ENCODE data around the gene SRXN1.

SRXN1 gene

DNA sequence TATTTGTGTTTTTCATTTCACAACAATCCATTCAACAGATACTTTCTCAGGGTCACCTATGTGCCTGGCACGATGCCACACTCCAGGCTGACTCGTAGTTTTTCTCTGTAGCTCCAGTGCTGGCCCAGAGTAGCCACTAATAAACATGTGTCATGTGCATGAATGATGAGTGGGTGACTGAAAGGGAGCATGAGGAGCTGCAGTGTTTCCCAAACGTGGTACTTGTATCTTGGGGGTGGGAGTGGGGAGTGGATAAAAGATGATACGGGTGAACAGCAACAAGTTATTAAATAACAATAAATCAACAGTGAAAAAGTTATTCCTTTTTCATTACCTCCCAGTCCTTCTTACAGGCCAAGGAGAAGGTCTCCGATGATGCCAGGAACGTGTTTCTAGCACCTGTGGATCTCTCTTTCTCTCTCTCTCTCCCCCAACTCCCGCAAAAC is 17.1 kb downstream of the SRXN1 start:
- DNase-seq (ENCODE audit: low read depth): no peak

GRCh38 chr20:635028-635892 is 17.7 kb downstream of the SRXN1 start:
- no peak for DNase-seq (ENCODE audit: low read depth)

- no peak for DNase-seq (ENCODE audit: low read depth)
Measured at GRCh38 chr20:634148-634925, 18.7 kb downstream of the SRXN1 start.

DNA sequence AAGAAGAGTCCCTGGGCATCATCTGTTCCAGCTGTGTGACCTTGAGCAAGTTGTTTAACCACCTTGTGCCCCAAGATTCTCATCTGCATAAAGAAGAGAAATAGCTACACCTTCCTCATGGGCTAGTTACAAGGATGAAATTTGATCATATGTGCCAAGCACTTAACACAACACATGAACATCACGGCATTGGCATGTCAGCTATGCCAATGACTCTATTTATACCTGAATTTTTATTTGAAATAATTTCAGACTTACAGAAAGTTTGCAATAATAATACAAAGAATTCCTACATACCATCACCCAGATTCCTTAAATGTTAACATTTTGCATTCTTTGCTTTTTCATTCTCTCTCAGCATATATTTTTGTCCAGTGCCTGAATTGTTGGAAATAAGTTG is 21.9 kb downstream of the SRXN1 start:
- no peak for DNase-seq (ENCODE audit: low read depth)

GRCh38 chr20:626579-626978 is 26.4 kb downstream of the SRXN1 start:
- DNase-seq (ENCODE audit: low read depth): no peak

DNA sequence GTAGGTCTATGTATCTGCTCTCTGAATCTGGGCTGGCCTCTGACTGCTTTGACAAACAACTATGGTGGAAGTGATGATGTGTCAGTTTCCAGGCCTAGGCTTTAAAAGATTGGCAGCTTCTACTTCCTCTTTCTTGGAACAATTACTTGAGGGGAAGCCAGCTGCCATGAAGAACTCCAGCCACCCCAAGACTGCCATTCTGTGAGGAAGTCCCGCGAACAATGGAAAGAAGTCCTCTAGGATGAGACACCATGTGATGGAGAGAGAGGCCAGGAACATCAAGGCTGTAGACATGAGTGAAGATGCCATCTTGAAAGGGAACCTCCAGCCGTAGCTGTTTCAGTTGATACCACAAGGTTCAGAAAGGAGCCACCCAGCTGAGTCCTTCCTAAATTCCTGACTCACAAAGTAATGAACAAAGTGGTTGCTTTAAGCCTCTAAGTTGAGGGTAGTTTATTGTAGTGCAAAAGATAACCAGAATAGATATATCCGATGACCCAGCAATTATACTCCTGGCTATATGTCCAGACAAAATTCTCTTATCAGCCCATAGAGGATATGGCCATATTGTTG is 27.6 kb downstream of the SRXN1 start:
- DNase-seq (ENCODE audit: low read depth): no peak

DNA sequence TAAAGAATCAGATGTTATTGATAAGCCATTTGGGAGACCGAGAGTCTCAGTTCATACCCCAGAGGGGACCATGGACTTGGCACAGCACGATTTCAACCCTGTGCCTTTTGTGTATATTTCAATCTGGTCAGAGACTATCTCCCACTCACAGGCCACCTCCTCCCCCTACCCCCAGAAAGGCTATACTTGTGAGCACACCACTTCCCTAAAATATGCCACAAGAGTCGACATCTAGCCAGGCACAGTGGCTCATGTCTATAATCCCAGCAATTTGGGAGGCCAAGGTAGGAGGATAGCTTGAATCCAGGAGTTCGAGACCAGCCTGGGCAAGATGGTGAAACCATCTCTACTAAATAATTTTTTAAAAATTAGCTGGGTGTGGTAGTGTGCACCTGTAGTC is 29.3 kb downstream of the SRXN1 start:
- no peak for DNase-seq (ENCODE audit: low read depth)

GRCh38 chr20:623021-623420 is 30.0 kb downstream of the SRXN1 start:
- DNase-seq (ENCODE audit: low read depth): no peak

DNA sequence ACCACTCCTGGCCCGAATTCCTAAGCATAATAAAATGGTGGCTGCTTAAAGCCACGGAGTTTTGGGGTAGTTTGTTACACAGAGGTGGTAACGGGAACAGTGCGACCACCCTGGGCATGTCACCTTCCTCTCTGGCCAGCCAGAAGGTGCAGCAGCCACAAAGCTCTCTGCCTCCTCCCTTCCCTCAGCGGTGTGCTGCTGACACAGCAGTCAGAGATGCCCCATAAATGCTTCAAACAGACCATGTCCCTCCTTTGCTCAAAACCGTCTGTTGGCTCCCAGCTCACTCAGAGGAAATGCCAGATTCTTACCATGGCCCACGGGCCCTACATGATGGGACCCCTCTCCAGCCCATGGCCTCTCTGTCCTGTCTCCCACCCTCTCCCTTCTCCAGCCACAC is 30.8 kb downstream of the SRXN1 start:
- DNase-seq (ENCODE audit: low read depth): no peak

DNA sequence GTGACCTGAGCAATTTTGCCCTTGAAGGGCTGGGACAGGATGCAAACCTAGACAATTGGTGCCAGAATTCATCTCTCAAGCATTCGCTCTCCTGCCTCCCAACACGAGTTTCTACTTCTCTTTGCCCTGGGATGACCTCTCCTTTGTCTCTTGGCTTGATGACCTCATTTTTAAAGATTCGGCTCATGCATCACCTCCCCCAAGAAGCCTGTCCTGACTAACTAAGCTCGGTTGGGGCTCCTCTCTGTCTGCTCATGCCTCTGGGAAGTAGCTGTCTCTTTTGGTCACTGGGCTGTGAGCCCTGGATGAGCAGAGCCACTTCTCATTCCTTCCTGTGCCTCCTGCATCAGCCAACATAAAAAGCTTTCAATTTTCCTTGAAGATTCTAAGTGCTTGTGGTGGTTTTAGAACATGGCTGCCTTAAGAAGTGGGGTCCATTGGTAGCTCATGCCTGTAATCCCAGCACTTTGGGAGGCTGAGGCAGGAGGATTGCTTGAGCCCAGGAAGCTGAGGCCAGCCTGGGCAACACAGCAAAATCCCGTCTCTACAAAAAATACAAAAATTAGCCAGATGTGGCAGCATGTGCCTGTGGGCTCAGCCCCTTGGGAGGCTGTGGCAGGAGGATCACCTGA is 31.8 kb downstream of the SRXN1 start:
- DNase-seq (ENCODE audit: low read depth): no peak

DNA sequence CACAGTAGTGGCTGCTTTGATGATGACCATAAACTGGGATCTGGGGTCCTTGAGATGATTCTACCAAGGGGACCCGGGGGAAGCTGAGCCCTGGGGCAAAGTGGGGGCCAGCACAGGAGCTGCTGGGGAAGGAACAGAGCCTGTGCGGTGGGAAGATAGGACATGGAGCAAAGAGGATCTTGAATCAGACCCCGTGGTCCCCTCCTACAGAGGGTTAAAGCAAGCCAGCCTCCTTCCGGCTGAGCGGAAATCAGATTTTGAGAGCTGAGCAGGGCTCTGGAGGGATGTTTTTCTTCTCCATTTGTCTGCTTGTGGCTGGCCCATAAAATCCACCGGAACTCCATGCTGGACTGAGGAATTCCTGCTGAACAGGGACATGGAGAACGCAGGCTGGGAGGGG is 32.8 kb downstream of the SRXN1 start:
- DNase-seq (ENCODE audit: low read depth): no peak

DNA sequence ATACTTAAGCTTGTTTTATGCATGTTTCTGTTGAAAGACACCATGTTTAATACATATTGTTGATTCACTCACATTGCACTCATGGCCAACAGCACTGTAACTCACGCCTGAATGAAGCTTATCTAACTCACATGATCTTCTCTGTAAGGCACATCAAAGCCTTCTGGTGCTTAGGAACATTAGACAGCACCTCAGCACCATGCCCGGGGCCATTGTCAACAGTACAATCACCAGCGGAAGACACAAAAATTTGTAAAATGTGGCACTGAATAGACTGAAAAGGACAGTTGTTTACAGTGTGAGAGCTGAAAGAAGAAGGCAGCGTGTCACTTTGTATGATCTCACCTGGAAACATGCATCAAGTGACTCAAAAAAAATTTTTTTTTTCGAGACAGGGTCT is 34.0 kb downstream of the SRXN1 start:
- DNase-seq (ENCODE audit: low read depth): no peak

DNA sequence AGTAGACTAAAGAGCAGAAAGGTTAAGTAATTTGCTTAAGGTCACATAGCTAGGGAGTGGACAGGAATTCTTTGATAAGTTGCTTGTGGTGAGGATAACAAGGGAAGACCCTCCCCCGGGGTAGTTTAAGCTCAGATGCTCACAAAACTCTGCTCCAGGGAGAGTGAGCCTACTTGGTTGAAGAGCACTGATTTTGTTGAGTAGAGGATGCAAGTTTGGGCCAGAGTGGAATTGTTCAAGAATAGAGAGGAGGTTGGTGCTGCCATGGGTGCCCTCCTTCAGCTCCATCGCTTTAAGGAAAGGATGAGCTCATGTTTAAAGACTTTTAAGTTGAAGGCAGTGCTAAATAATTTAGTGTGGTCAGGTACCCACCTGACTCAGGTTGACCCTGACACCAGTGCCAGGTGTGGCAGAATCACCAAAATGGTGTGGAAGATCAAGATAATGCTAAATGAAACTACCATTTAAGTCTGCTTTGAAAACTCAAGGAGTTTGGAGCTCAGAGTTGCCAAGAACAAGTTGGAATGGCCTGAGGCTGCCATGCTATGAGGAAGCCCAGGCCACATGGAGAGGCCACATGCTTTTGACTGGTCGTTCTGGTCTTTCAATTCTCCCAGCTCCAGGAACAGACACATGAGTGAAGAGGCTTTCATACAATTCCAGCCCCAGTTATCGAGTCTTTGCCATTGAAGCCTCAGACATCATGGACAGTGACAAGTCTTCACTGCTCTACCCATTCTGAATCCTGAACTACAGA is 34.9 kb downstream of the SRXN1 start:
- no peak for DNase-seq (ENCODE audit: low read depth)

- no peak for DNase-seq (ENCODE audit: low read depth)
Measured at GRCh38 chr20:615514-615913, 37.5 kb downstream of the SRXN1 start.

DNA sequence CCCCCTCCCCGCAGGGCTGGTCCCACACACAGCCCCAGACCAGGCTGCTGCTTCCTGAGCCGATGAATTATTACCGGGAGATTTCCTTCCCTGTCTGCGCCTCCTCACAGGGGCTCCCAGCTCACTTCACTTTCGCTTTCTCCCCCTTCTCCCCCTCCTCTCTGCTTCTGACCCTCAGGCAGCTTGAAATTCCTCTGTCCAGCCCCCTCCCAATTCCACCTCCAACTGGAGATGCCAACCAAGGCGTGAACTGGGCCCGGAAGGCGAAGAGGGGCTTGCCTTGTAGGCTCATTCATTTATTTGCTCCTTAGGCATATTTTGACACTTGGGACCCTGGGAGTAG is 41.2 kb downstream of the SRXN1 start:
- DNase-seq (ENCODE audit: low read depth): no peak

- DNase-seq (ENCODE audit: low read depth): no peak
Measured at GRCh38 chr20:611047-611842, 41.8 kb downstream of the SRXN1 start.

DNA sequence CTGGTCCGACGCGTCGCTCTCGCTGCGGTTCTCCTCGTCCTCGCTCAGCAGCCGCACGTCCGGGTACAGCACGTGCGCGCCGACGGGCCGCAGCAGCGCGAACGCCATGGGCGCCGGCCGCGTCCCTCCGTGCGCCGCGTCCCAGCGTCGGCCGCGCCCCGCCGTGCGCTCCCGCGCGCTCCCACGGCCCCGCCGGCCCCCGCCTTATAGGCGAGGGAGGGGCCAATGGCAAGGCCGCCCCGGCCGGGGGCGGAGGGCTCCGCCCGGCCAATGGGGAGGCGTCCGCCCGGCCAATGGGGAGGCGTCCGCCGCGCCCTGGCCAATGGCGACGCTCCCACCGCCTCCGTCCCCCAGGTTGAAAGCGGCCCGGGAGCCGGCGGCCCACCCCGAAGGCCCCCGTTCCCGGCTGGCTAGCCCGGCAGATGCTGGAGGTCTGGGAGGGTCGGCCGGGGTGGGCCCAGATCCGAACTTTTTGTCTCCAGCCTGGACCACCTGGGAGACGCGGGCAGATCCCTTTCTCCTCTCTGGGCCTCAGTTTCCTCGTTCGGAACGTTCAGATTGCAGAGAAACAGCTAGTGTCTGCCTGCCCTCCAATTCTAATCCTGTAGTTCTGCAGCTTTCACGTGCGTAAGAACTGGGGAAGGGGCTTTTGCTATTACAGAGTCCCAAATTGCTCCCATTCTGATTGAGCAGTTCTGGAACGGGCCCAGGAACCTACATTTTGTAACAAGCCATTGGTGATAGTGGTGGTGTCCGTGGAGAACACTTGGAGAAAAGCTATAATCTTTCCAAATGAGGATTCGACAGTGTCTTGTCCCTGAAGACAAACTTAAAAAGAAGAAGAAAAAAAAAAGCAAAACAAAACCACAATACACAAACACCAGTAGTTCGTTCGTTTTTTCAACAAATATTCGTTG is 42.6 kb downstream of the SRXN1 start, which contains the start of gene TCF15:
Gene TCF15, minus strand, starts transcription at position 180 of the 917 bp plus-strand sequence. Its CDS starts 72 bp downstream, at position 108.
- DNase-seq (ENCODE audit: low read depth): no peak

GRCh38 chr20:609371-609964 is 43.5 kb downstream of the SRXN1 start:
- DNase-seq (ENCODE audit: low read depth): no peak

GRCh38 chr20:608970-609369 is 44.0 kb downstream of the SRXN1 start:
- no peak for DNase-seq (ENCODE audit: low read depth)
